GM23338 (cell line): ENCODE measurements around the gene SMIM41. TPM values are rescaled to one million over a fixed set of nuclear protein-coding genes. Genes with fewer than 3 reads are reported as not detected.

ENCODE experiments used
- ATAC-seq: fragments of 200-7000 bp; cut with Tn5 transposase; 3 replicates; pipeline ENCODE4 v1.9.1; 2020
- DNase-seq: peaks from one replicate; pipeline ENCODE4 v3.0.0-alpha.2; 2015; ENCODE audit warnings: low spot score
- H2AFZ ChIP-seq: fragments of 200-600 bp; sonication (generic); 2 replicates; pipeline ENCODE4 v1.8.0; 2016; ENCODE audit warnings: antibody characterized with exemption, mild to moderate bottlenecking, moderate library complexity
- H3F3A ChIP-seq: fragments of 200-600 bp; sonication (generic); replicated peaks from 2 replicates; pipeline ENCODE4 v1.8.0; 2017; ENCODE audit warnings: antibody characterized with exemption, mixed run types, low read depth
- H3K27ac ChIP-seq: fragments of 200-600 bp; sonication (generic); 2 replicates; pipeline ENCODE4 v1.6.1; 2016; ENCODE audit warnings: low read depth
- H3K27me3 ChIP-seq: fragments of 200-600 bp; sonication (generic); 2 replicates; pipeline ENCODE4 v1.8.0; 2016; ENCODE audit warnings: mild to moderate bottlenecking, mixed run types, moderate library complexity; ENCODE audit not compliant: insufficient read depth
- H3K36me3 ChIP-seq: fragments of 200-600 bp; sonication (generic); 2 replicates; pipeline ENCODE4 v1.8.0; 2016; ENCODE audit warnings: mild to moderate bottlenecking; ENCODE audit not compliant: insufficient read depth
- H3K4me1 ChIP-seq: fragments of 200-600 bp; sonication (generic); 2 replicates; pipeline ENCODE4 v1.8.0; 2016; ENCODE audit warnings: mild to moderate bottlenecking, moderate library complexity; ENCODE audit not compliant: insufficient read depth
- H3K4me2 ChIP-seq: fragments of 200-600 bp; sonication (generic); 2 replicates; pipeline ENCODE4 v1.7.1; 2017; ENCODE audit warnings: mixed run types
- H3K4me3 ChIP-seq: fragments of 200-600 bp; sonication (generic); 2 replicates; pipeline ENCODE4 v1.6.1; 2016; ENCODE audit warnings: mixed run types
- H3K79me2 ChIP-seq: fragments of 200-600 bp; sonication (generic); replicated peaks from 2 replicates; pipeline ENCODE4 v1.8.0; 2017; ENCODE audit warnings: mild to moderate bottlenecking; ENCODE audit not compliant: insufficient read depth
- H3K9me2 ChIP-seq: fragments of 200-600 bp; sonication (generic); 2 replicates; pipeline ENCODE4 v1.8.0; 2017; ENCODE audit not compliant: insufficient read depth
- H4K20me1 ChIP-seq: fragments of 200-600 bp; sonication (generic); replicated peaks from 2 replicates; pipeline ENCODE4 v1.8.0; 2017; ENCODE audit warnings: mild to moderate bottlenecking; ENCODE audit not compliant: insufficient read depth
- H3K27ac Mint-ChIP-seq: 2 replicates; pipeline ENCODE4 v1.8.0; 2020; ENCODE audit warnings: inconsistent platforms, mild to moderate bottlenecking, moderate library complexity, mixed read lengths
- H3K27me3 Mint-ChIP-seq: 3 replicates; pipeline ENCODE4 v1.8.0; 2022; ENCODE audit warnings: low read depth, mild to moderate bottlenecking, moderate library complexity, mixed read lengths, inconsistent platforms; ENCODE audit not compliant: insufficient read depth, poor library complexity
- H3K36me3 Mint-ChIP-seq: 3 replicates; pipeline ENCODE4 v1.8.0; 2021; ENCODE audit warnings: low read depth, mild to moderate bottlenecking, inconsistent platforms, moderate library complexity, mixed read lengths
- H3K4me1 Mint-ChIP-seq: 3 replicates; pipeline ENCODE4 v1.8.0; 2020; ENCODE audit warnings: mild to moderate bottlenecking, inconsistent platforms, mixed read lengths
- H3K4me3 Mint-ChIP-seq: 3 replicates; pipeline ENCODE4 v1.8.0; 2021; ENCODE audit warnings: moderate library complexity, mild to moderate bottlenecking, inconsistent platforms, mixed read lengths
- H3K9me3 Mint-ChIP-seq: 3 replicates; pipeline ENCODE4 v1.8.0; 2020; ENCODE audit warnings: moderate library complexity, mild to moderate bottlenecking, inconsistent platforms, mixed read lengths
- CREB1 ChIP-seq: fragments of 250-450 bp; sonication (Bioruptor Pico); IDR thresholded peaks from 2 replicates; pipeline ENCODE4 v1.5.0; 2020; ENCODE audit warnings: low read depth, mild to moderate bottlenecking, moderate library complexity
- CTCF ChIP-seq, 2 experiments: fragments of 200-600 bp in 1 of 2; sonication (generic) in 1 of 2; conservative IDR thresholded peaks; 2 replicates each; pipeline versions ENCODE4 v1.5.1 to v1.6.1; 2016 to 2017; ENCODE audit warnings: antibody characterized with exemption in 2 of 2, low read depth in 2 of 2, mild to moderate bottlenecking in 2 of 2, moderate library complexity in 1 of 2
- ETS1 ChIP-seq: IDR thresholded peaks from 2 replicates; pipeline ENCODE4 v1.6.1; 2016; ENCODE audit warnings: antibody characterized with exemption
- EZH2 ChIP-seq: fragments of 200-600 bp; sonication (generic); IDR thresholded peaks from one replicate; pipeline ENCODE4 v1.8.0; 2017; ENCODE audit warnings: antibody characterized with exemption, mild to moderate bottlenecking, low read depth; ENCODE audit not compliant: unreplicated experiment
- JUNB ChIP-seq: IDR thresholded peaks from one replicate; pipeline ENCODE4 v1.6.1; 2016; ENCODE audit warnings: antibody characterized with exemption; ENCODE audit not compliant: unreplicated experiment
- NANOG ChIP-seq: IDR thresholded peaks from 2 replicates; pipeline ENCODE4 v1.6.1; 2016; ENCODE audit warnings: antibody characterized with exemption, borderline replicate concordance
- STAT1 ChIP-seq: IDR thresholded peaks from one replicate; pipeline ENCODE4 v1.6.1; 2016; ENCODE audit warnings: antibody characterized with exemption; ENCODE audit not compliant: unreplicated experiment
- ZNF114 ChIP-seq: fragments of 250-450 bp; sonication (Bioruptor Pico); IDR thresholded peaks from 2 replicates; pipeline ENCODE4 v1.5.0; 2020; ENCODE audit warnings: mild to moderate bottlenecking, moderate library complexity
- ZNF331 ChIP-seq: fragments of 250-450 bp; sonication (Bioruptor Pico); IDR thresholded peaks from 2 replicates; pipeline ENCODE4 v1.5.0; 2020; ENCODE audit warnings: low read depth, mild to moderate bottlenecking, moderate library complexity
- ZNF462 ChIP-seq: fragments of 250-450 bp; sonication (Bioruptor Pico); IDR thresholded peaks from 2 replicates; pipeline ENCODE4 v1.5.0; 2020; ENCODE audit warnings: mild to moderate bottlenecking, moderate library complexity
- long read RNA-seq: library from polyadenylated mRNA; unstranded; transcript quantifications from one replicate; pipeline ENCODE4 v2.0.0, GENCODE V29; 2020; ENCODE audit not compliant: unreplicated experiment
- polyA plus RNA-seq: library from polyadenylated mRNA; unstranded; fragments of >200 nt; fragmentation: Nextera tagmentation; extraction: Ambion mirVana; gene quantifications from 2 replicates; pipeline ENCODE4 v1.2.1, GENCODE V29; 2016
- total RNA-seq: library from RNA; depleted of rRNA; stranded (reverse); fragments of >200 nt; shearing (Covaris generic); gene quantifications from 2 replicates; pipeline ENCODE4 v1.2.3, GENCODE V29; 2014; rRNA removed

Gene SMIM41
- total RNA-seq (0.12 and 0.66 TPM in 2 replicates), polyA plus RNA-seq (0.66 and 0.80 TPM in 2 replicates)
- long read RNA-seq, partial matches to known transcripts = 0 of 1 reads
- long read RNA-seq, other reads (novel, unspliced or antisense) = 1 of 1 reads

- TF ChIP-seq CTCF (conservative IDR thresholded peaks at IDR 0.05; ENCODE audit: low read depth in 2 of 2) (peak; percentile 21 to 41; a peak in 1 of 4 replicates), STAT1 (no peak)
- DNase-seq (peak; percentile 75), ATAC-seq (peak; percentile 62)
- peaks cover 12% of the 10 kb centered on the region; the same call in 1 of the 2 replicates for H3K27me3 ChIP-seq
- peak within 1 kb of the TSS; percentile 84 for H3K4me2 ChIP-seq
- H3K27me3 Mint-ChIP-seq = peaks cover 14% of the 10 kb centered on the region
- peaks cover 38% of the 10 kb centered on the region for H3K4me1 Mint-ChIP-seq
- no peaks in the 10 kb centered on the region for H3K9me2 ChIP-seq
- H3K36me3 ChIP-seq = 0 out of 2 replicates have a peak, but pooled peaks cover 2% of the 10 kb centered on the region
- H3F3A ChIP-seq = 0 out of 2 replicates have a peak, but pooled peaks cover 11% of the 10 kb centered on the region
- H3K4me1 ChIP-seq = peaks cover 41% of the 10 kb centered on the region; the same call in 1 of the 2 replicates
- peaks cover 34% of the 10 kb centered on the region for H3K36me3 Mint-ChIP-seq
- H4K20me1 ChIP-seq = peaks cover 14% of the 10 kb centered on the region
- peak within 1 kb of the TSS; percentile 60 for H3K4me3 Mint-ChIP-seq
- no peak within 1 kb of the TSS for H3K27ac Mint-ChIP-seq
- H3K4me3 ChIP-seq = peak within 1 kb of the TSS; percentile 59
- peaks cover 10% of the 10 kb centered on the region; the same call in 1 of the 2 replicates for H3K79me2 ChIP-seq
- H3K9me3 Mint-ChIP-seq = no peaks in the 10 kb centered on the region
- peak within 1 kb of the TSS; percentile 56; the same call in 1 of the 2 replicates for H2AFZ ChIP-seq
- H3K27ac ChIP-seq = no peak within 1 kb of the TSS
Observed at GRCh38 chr12:52079576-52080402, at the start of gene SMIM41. SMIM41 (plus strand) TSS chr12:52079704; CDS start chr12:52079780, 76 bp downstream.

GRCh38 chr12:52032446-52032803 lies 47.1 kb upstream of the SMIM41 start:
- TF ChIP-seq ETS1 (no peak), ZNF331 (CRISPR knock-in tag) (no peak), EZH2 (no peak), NANOG (no peak), ZNF462 (CRISPR knock-in tag) (no peak), JUNB (no peak), CREB1 (CRISPR knock-in tag) (no peak), ZNF114 (CRISPR knock-in tag) (no peak), STAT1 (no peak)
- no peak for ATAC-seq
- Histone ChIP-seq H2AFZ (peak overlapping the region; percentile 11; the same call in 1 of the 2 replicates), H3K36me3 (no peaks in the 10 kb centered on the region), H3K79me2 (no peaks in the 10 kb centered on the region), H3F3A (peaks cover 7% of the 10 kb centered on the region; the same call in 1 of the 2 replicates), H3K4me3 (peak overlapping the region; percentile 51), H3K27me3 (peaks cover 40% of the 10 kb centered on the region), H3K9me2 (no peaks in the 10 kb centered on the region), H3K27ac (no peak overlapping the region), H3K4me1 (peaks cover 14% of the 10 kb centered on the region), H3K4me2 (peak overlapping the region; percentile 77), H4K20me1 (no peaks in the 10 kb centered on the region)
- peak overlapping the region; percentile 72 for H3K4me3 Mint-ChIP-seq
- peaks cover 42% of the 10 kb centered on the region for H3K27me3 Mint-ChIP-seq
- H3K4me1 Mint-ChIP-seq = peaks cover 32% of the 10 kb centered on the region
- no peaks in the 10 kb centered on the region for H3K9me3 Mint-ChIP-seq
- DNase-seq = no peak
- H3K27ac Mint-ChIP-seq = peak overlapping the region; percentile 77; the same call in 1 of the 2 replicates
- no peaks in the 10 kb centered on the region for H3K36me3 Mint-ChIP-seq
